Motor neuron (in vitro differentiated cells): ENCODE data around the gene NHLRC4. TPM values are rescaled to one million over a fixed set of nuclear protein-coding genes. Genes with fewer than 3 reads are reported as not detected.

Source experiments
- ATAC-seq, 8 experiments: fragments of 200-7000 bp; cut with Tn5 transposase; replicated peaks in 6 of 8; 2 replicates each; pipeline ENCODE4 v1.8.0; 2021; ENCODE audit warnings: mild to moderate bottlenecking in 8 of 8, moderate library complexity in 8 of 8
- H3K27ac ChIP-seq, 2 donors: fragments of 250-450 bp; sonication (Bioruptor Pico); 2 replicates each; pipeline ENCODE4 v1.9.0; 2021; ENCODE audit warnings: antibody characterized with exemption in 2 of 2, mild to moderate bottlenecking in 2 of 2, moderate library complexity in 1 of 2
- H3K4me1 ChIP-seq, 2 donors: fragments of 250-450 bp; sonication (Bioruptor Pico); replicated peaks in 1 of 2; 2 replicates each; pipeline ENCODE4 v1.6.1; 2021; ENCODE audit warnings: antibody characterized with exemption in 2 of 2, mild to moderate bottlenecking in 2 of 2, moderate library complexity in 1 of 2
- H3K4me3 ChIP-seq, 5 donors: fragments of 250-450 bp; sonication (Bioruptor Pico); 2 replicates each; pipeline ENCODE4 v1.9.0; 2021; ENCODE audit warnings: antibody characterized with exemption in 5 of 5, mild to moderate bottlenecking in 5 of 5, moderate library complexity in 4 of 5
- WGBS, 10 experiments: fragments of 450-650 bp; shearing (Covaris generic); methylation state at CpG; one replicate each; pipeline ENCODE4 v1.0.0; 2022; 5-methylcytosine and 5-hydroxymethylcytosine counted together
- in situ Hi-C, 9 experiments: fragments of 400-800 bp; cut with MboI; loops; one replicate each; pipeline ENCODE4 v1.15.0; 2021; ENCODE audit warnings: low sequenced_read_pairs in 9 of 9, low pct_unique_long_range_greater_than_20kb in 2 of 9; ENCODE audit not compliant: unreplicated experiment in 9 of 9
- total RNA-seq, 8 experiments: library from RNA; unstranded; fragments of 300-600 nt; gene quantifications; 2 replicates each; pipeline versions ENCODE4 v1.2.3 to v1.2.4, GENCODE V29; 2022

NHLRC4 gene
- total RNA-seq, 8 experiments from 2014 or later, result 0.33 to 2.2 (median 1.0) TPM

- Histone ChIP-seq H3K4me3 (no peak overlapping the region), H3K27ac (no peak overlapping the region), H3K4me1 (no peaks in the 10 kb centered on the region)
- in situ Hi-C loops, result no loop called here
- ATAC-seq, result peak; percentile 5 to 96 (median 50)
- 90 to 93% (median 91%) methylated on average over 2 to 9 of the region's 39 CpGs; no CpG with 5 or more reads in 7 of the 10 experiments for WGBS, 10 experiments
These were observed 31.1 kb upstream of the NHLRC4 start for GRCh38 chr16:535446-536405.

DNA sequence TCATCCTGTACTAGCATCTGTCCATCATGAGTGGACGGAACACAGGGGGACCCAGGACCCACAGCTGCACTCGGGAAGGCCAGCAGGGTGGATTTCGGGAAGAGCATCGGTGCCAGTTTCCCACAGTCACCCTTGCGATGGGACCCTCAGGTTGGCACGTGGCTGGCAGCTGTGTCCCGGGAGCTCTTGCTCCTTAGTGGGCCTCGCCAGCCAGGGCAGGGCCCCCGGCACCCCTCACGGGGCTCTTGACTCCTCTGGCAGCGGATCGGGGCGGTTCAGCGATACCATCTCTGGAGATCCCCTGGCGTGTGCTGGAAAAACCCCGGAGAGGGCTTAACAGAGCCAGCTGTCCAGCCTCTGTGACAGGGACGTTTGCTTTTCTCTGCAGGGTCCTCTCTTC lies 30.1 kb upstream of the NHLRC4 start:
- no peak overlapping the region for H3K27ac ChIP-seq
- H3K4me1 ChIP-seq, result no peaks in the 10 kb centered on the region
- ATAC-seq, result no peak
- no peak overlapping the region for H3K4me3 ChIP-seq
- 50 to 100% (median 100%) methylated on average over 1 to 3 of the region's 17 CpGs; no CpG with 5 or more reads in 5 of the 10 experiments for WGBS, 10 experiments
- in situ Hi-C loops, result no loop called here

DNA sequence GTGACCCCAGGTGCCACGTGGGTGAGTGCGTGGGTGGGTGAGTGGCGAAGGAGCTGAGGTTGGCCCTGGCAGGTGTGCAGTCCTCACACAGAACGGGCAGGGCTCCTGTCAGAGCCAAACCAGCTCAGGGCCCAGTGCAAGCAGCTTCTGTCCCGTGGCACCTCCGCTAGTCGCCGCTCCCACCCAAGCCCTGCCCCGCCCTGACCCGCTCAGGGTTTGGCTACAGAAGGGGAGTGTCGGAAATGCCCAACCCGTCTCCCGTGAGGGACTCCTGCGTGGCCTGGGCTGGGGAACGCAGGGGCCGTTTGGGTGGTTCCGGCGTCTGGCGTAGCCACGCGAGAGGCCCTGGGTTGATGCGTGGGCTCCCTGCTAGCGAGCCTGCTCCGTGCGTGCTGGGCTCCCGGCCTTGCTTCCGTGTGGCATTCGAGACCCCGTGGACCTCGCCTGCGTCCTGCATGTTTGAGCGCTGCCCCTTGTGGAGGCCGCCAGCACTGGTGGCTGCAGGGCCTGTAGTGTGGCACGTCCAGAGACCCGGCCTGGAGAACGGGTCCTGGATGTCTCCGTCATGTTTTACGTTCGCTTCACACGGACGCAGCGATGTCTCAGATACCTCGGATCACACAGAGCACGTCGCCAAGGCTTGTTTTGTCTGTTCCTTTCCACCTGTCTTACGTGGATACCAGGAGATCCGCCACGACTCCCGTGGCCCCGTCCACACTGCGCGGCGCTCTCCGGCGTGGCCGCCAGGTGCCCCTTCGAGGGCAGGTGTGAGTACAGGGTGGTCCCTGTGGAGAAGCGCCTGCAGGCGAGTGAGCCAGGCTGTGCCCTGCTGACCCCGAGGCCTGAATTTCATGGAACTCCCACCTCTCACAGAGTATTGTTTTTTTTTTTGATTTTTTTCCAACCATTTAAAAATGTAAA lies 29.1 kb upstream of the NHLRC4 start:
- in situ Hi-C loops, result no loop called here
- no peak overlapping the region for H3K4me3 ChIP-seq
- ATAC-seq, result peak in 1 of 8 experiments; percentile 3
- H3K4me1 ChIP-seq, result no peaks in the 10 kb centered on the region
- WGBS, 10 experiments, result 80 to 100% (median 98%) methylated on average over 1 to 24 of the region's 60 CpGs; no CpG with 5 or more reads in 5 of the 10 experiments
- no peak overlapping the region for H3K27ac ChIP-seq

GRCh38 chr16:539901-540530 lies 26.8 kb upstream of the NHLRC4 start:
- H3K4me3 ChIP-seq, result no peak overlapping the region
- peaks cover 0 to 4% of the 10 kb centered on the region in 2 donors for H3K4me1 ChIP-seq
- peak in 1 of 8 experiments; percentile 5 for ATAC-seq
- H3K27ac ChIP-seq, result no peak overlapping the region
- WGBS, 10 experiments, result 87 to 100% (median 96%) methylated on average over 1 to 4 of the region's 34 CpGs; no CpG with 5 or more reads in 6 of the 10 experiments
- in situ Hi-C loops, result no loop called here

GRCh38 chr16:540645-541340 lies 26.0 kb upstream of the NHLRC4 start:
- no peak overlapping the region for H3K27ac ChIP-seq

GRCh38 chr16:543301-544164 lies 23.3 kb upstream of the NHLRC4 start:
- in situ Hi-C loops, result no loop called here
- Histone ChIP-seq H3K4me1 (peaks cover 4 to 7% of the 10 kb centered on the region in 2 donors), H3K27ac (no peak overlapping the region), H3K4me3 (no peak overlapping the region)
- ATAC-seq, result no peak
- 71 to 93% (median 80%) methylated on average over 4 to 18 of the region's 51 CpGs; no CpG with 5 or more reads in 5 of the 10 experiments for WGBS, 10 experiments

More at GRCh38 chr16:540645-541340, 26.0 kb upstream of the NHLRC4 start:
- peaks cover 0 to 4% of the 10 kb centered on the region in 2 donors for H3K4me1 ChIP-seq
- no peak for ATAC-seq
- in situ Hi-C loops, result no loop called here
- 97 to 100% methylated on average over 1 to 11 of the region's 29 CpGs; no CpG with 5 or more reads in 8 of the 10 experiments for WGBS, 10 experiments
- H3K4me3 ChIP-seq, result no peak overlapping the region

GRCh38 chr16:544517-544916 lies 22.3 kb upstream of the NHLRC4 start:
- ATAC-seq, result no peak
- in situ Hi-C loops, result no loop called here
- 73 to 90% (median 81%) methylated on average over 2 to 7 of the region's 46 CpGs; no CpG with 5 or more reads in 7 of the 10 experiments for WGBS, 10 experiments
- Histone ChIP-seq H3K27ac (no peak overlapping the region), H3K4me1 (peaks cover 4 to 7% of the 10 kb centered on the region in 2 donors), H3K4me3 (no peak overlapping the region)

DNA sequence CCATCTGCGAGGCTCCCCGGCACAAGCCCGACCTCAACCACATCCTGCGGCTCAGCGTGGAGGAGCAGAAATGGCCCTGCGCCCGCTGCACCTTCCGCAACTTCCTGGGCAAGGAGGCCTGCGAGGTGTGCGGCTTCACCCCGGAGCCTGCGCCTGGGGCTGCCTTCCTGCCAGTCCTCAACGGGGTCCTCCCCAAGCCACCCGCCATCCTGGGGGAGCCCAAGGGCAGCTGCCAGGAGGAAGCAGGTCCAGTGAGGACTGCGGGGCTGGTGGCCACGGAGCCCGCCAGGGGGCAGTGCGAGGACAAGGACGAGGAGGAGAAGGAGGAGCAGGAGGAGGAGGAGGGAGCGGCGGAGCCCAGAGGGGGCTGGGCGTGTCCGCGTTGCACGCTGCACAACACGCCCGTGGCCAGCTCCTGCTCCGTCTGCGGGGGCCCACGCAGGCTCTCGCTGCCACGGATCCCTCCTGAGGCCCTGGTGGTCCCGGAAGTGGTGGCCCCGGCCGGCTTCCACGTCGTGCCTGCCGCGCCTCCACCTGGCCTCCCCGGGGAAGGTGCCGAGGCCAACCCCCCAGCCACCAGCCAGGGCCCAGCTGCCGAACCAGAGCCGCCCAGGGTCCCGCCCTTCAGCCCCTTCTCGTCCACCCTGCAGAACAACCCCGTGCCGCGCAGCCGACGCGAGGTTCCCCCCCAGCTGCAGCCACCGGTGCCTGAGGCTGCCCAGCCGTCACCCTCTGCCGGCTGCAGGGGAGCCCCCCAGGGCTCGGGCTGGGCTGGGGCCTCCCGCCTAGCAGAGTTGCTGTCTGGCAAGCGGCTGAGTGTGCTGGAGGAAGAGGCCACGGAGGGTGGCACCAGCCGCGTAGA lies 19.7 kb upstream of the NHLRC4 start:
- in situ Hi-C loops, result no loop called here
- WGBS, 10 experiments, result 80 to 100% (median 80%) methylated on average over 1 to 2 of the region's 60 CpGs; no CpG with 5 or more reads in 7 of the 10 experiments
- H3K4me1 ChIP-seq, result peaks cover 4 to 7% of the 10 kb centered on the region in 2 donors
- no peak overlapping the region for H3K4me3 ChIP-seq
- peak in 7 of 8 experiments; percentile 80 to 88 (median 83) for ATAC-seq
- H3K27ac ChIP-seq, result peak overlapping the region in 1 of 2 donors; percentile 46

DNA sequence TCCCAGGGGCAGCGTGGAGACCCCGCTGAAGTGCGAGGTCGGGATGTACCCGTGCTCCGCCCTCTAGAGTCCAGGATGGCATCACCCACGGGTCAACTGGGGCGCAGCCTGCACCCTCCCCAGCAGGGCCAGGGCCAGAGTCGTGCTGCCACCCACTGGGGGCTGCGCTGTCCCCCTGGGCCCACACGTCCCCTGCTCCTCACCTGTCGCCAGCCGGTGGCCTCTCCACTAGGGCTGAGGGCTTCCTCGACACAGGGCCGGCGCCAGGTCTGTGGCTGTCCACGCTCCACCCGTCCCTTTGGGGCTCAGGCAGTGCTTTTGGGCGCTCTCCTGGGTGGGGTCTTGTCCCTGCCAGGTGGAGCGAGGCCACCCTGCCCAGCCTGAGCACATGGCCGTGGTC lies 18.2 kb upstream of the NHLRC4 start:
- WGBS, 10 experiments, result 80 to 92% methylated on average over 1 to 5 of the region's 21 CpGs; no CpG with 5 or more reads in 8 of the 10 experiments
- H3K4me1 ChIP-seq, result peaks cover 3 to 7% of the 10 kb centered on the region in 2 donors
- ATAC-seq, result no peak
- no peak overlapping the region for H3K4me3 ChIP-seq
- H3K27ac ChIP-seq, result no peak overlapping the region
- in situ Hi-C loops, result no loop called here

- 92 to 100% (median 100%) methylated on average over 1 to 5 of the region's 54 CpGs; no CpG with 5 or more reads in 7 of the 10 experiments for WGBS, 10 experiments
- no peak overlapping the region for H3K27ac ChIP-seq
- ATAC-seq, result no peak
- H3K4me3 ChIP-seq, result no peak overlapping the region
- peaks cover 9 to 10% of the 10 kb centered on the region in 2 donors for H3K4me1 ChIP-seq
- in situ Hi-C loops, result no loop called here
These were observed 17.1 kb upstream of the NHLRC4 start for GRCh38 chr16:549544-550263.
